Spinal cord (tissue), 10 donors: ENCODE data around the gene DGUOK. TPM values are rescaled to one million over a fixed set of nuclear protein-coding genes. Genes with fewer than 3 reads are reported as not detected.

Source experiments
- DNase-seq, 6 donors: peaks; one replicate each; pipeline versions ENCODE4 v3.0.0 to v3.0.0-alpha.2; 2013 to 2015; ENCODE audit warnings: low spot score in 6 of 6, low read depth in 4 of 6
- H3K27ac ChIP-seq: one replicate; pipeline ENCODE4 v1.5.1; 2013; ENCODE audit warnings: low read depth, low read length, control low read depth
- H3K27me3 ChIP-seq: one replicate; pipeline ENCODE4 v1.6.1; 2013; ENCODE audit warnings: low read length; ENCODE audit not compliant: control insufficient read depth, insufficient read depth
- H3K36me3 ChIP-seq: one replicate; pipeline ENCODE4 v1.6.1; 2013; ENCODE audit warnings: low read length; ENCODE audit not compliant: control insufficient read depth, insufficient read depth
- H3K4me1 ChIP-seq: one replicate; pipeline ENCODE4 v1.6.1; 2013; ENCODE audit warnings: low read length; ENCODE audit not compliant: control insufficient read depth, insufficient read depth
- H3K4me3 ChIP-seq: one replicate; pipeline ENCODE4 v1.5.1; 2013; ENCODE audit warnings: low read depth, low read length, control low read depth
- H3K9me3 ChIP-seq: one replicate; pipeline ENCODE4 v1.6.1; 2013; ENCODE audit warnings: low read length; ENCODE audit not compliant: control insufficient read depth, insufficient read depth
- WGBS: methylation state at CpG from one replicate; pipeline ENCODE4 v1.1.5; 2013; ENCODE audit warnings: missing lambda C conversion rate; ENCODE audit not compliant: insufficient coverage; 5-methylcytosine and 5-hydroxymethylcytosine counted together
- polyA plus RNA-seq, 2 donors: library from polyadenylated mRNA; unstranded; fragments of 120-200 nt; gene quantifications; one replicate each; pipeline ENCODE4 v1.2.1, GENCODE V29; 2013; ENCODE audit not compliant: insufficient read length in 2 of 2
- total RNA-seq, 2 donors: library from RNA; depleted of rRNA in 1 of 2; stranded (reverse); fragments of 120-200 nt in 1 of 2; fragments of >200 nt in 1 of 2; gene quantifications; one replicate each; pipeline versions ENCODE4 v1.2.3 to v1.2.4, GENCODE V29; 2013 to 2014
- donor health status: healthy.

DGUOK gene
- total and polyA plus RNA-seq, 4 donors = 30.5 to 89.0 (median 75.2) TPM

DNA sequence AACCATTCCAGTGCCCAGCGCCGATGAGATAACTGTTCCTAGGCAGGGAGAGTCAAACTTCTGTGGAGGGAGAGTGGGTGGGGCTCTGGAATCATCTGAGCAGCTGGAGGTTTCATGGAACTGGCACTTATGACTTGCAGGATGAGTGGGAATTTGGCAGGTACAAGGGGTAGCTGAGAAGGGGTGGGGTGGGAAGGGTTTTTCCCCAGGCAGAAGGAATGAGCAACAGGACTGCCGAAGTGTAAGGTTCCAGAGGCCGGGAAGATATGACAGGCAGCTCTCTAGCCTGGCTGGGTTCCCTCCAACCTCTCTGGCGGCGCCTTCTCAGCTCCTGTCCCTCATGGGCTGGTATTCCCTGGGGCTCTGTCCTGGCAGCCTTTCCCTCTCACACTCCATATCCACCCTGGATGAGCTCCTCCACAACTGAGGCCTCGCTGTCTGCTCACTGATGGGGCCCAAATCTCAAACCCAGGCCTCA is 55.5 kb downstream of the DGUOK start:
- H3K27ac ChIP-seq = no peak overlapping the region
- no peak overlapping the region for H3K4me3 ChIP-seq
- H3K9me3 ChIP-seq = no peaks in the 10 kb centered on the region
- DNase-seq = no peak
- H3K4me1 ChIP-seq = peaks cover 36% of the 10 kb centered on the region
- H3K27me3 ChIP-seq = peaks cover 35% of the 10 kb centered on the region
- 76% methylated on average over 7 of the region's 7 CpGs for WGBS
- peaks cover 4% of the 10 kb centered on the region for H3K36me3 ChIP-seq

DNA sequence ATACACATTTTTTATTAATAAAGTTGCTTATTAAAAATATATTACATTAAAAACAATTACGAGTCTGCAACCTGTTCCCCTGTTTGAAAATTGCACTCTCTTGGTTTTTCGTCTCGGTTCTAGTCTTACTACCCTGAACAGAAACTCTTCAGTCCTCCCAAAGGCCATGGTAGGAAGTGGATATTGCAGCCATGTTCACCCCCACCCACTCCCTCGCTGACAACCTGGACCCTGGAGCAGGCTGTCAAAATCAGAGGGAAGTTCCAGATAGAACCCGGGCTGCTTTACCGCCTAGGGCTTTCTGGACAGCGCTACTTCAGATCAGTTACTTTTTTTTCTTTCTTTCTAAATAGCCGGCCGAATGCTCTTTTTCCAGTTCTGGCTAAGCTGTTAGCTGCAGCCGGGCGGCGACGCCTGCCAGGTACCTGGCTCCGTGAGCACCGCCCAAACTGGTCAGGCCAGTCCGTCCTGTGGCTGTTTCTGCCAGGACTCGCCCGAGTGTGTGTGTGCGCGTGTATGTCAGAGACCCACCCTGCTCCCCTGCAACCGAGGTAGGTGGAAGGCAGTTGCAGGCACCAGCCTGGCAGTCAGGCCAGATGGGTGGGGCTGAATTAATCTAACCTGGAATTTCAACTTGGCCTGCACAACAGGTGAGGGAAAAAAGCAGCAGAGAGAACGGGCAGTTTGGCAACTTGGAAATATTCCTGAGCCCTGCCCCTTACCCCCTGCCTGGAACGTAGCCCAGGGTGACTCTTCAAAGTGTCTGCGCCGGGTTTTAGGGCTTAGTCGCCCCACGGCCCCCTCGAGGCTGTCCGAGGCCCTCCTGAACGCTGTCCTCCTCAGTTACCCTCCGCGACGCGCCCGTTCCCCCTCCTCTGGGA is 56.9 kb downstream of the DGUOK start:
- peak overlapping the region; percentile 15 for H3K27ac ChIP-seq
- H3K27me3 ChIP-seq = peaks cover 33% of the 10 kb centered on the region
- WGBS = 10% methylated on average over 32 of the region's 35 CpGs
- peak overlapping the region; percentile 41 for H3K4me3 ChIP-seq
- H3K4me1 ChIP-seq = peaks cover 50% of the 10 kb centered on the region
- peaks cover 7% of the 10 kb centered on the region for H3K36me3 ChIP-seq
- no peaks in the 10 kb centered on the region for H3K9me3 ChIP-seq
- DNase-seq = peak in 1 of 6 donors; percentile 52

DNA sequence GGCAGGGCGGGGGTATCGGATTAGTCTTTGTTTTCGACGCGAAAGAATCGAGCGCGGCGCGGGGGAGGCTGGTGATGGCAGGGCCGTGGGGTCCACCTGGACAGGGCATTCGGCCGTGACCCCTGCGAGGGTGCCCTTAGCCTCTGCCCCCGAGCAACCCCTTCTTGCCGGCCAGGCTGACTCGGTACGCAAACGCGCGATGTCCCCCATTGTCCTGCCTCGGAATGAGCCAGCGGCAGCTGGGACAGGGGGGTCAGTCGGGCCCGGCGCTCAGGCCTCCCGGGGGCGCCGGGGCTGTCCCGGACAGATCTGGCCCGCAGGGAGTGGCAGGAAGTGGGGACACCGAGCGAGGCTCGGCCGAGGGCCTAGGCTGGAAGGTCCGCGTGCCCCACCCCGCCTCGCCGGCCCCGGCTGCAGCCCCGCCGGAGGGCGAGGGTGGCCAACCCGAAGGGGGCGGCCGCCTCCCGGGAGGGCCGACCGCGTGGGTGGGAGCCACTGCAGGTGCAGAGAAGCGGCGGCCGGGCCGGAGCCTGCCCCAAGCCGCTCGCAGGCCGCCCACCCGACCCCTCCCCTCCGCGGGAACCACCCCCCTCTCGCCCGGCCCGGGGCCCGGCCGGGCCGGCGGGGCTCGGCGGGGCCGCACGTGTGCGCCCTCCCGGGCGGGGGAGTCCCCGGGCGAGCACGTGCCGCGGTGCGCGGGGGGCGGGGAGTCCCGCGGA is 57.7 kb downstream of the DGUOK start, which contains the start of gene TET3:
TET3 (plus strand) TSS at position 708 of the 719 bp plus-strand sequence. CDS start 1,494 bp downstream, outside the sequence.
- H3K9me3 ChIP-seq = no peaks in the 10 kb centered on the region
- WGBS = under 1% methylated on average over 84 of the region's 85 CpGs
- peak within 1 kb of the TSS; percentile 15 for H3K27ac ChIP-seq
- peaks cover 26% of the 10 kb centered on the region for H3K27me3 ChIP-seq
- DNase-seq = peak in 2 of 6 donors; percentile 79
- peak within 1 kb of the TSS; percentile 59 for H3K4me3 ChIP-seq
- H3K4me1 ChIP-seq = peaks cover 50% of the 10 kb centered on the region
- H3K36me3 ChIP-seq = peaks cover 7% of the 10 kb centered on the region

DNA sequence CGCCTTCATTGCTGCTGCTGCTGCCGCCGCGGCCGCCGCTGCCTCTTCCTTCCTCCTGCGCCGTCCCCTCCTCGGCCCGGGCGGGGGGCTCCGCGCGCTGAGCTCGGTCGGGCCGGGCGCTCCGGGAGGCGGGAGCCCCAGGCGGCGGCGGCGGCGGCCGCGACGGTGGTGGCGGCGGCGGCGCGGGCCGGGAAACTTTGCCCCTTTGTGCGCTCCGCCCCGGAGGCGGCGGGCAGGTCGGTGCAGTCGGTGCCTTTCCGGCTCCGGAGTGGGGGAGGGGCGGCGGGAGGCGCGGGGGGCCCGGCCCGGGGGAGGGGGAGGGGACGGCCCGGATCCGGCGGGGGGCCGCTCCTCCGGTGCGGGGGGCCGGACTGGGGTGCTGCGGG is 58.2 kb downstream of the DGUOK start:
- Histone ChIP-seq H3K4me3 (peak overlapping the region; percentile 41), H3K9me3 (no peaks in the 10 kb centered on the region), H3K27ac (no peak overlapping the region), H3K36me3 (peaks cover 7% of the 10 kb centered on the region), H3K4me1 (peaks cover 50% of the 10 kb centered on the region), H3K27me3 (peaks cover 20% of the 10 kb centered on the region)
- DNase-seq = peak in 2 of 6 donors; percentile 64 to 68
- 0% methylated on average over 36 of the region's 58 CpGs for WGBS

DNA sequence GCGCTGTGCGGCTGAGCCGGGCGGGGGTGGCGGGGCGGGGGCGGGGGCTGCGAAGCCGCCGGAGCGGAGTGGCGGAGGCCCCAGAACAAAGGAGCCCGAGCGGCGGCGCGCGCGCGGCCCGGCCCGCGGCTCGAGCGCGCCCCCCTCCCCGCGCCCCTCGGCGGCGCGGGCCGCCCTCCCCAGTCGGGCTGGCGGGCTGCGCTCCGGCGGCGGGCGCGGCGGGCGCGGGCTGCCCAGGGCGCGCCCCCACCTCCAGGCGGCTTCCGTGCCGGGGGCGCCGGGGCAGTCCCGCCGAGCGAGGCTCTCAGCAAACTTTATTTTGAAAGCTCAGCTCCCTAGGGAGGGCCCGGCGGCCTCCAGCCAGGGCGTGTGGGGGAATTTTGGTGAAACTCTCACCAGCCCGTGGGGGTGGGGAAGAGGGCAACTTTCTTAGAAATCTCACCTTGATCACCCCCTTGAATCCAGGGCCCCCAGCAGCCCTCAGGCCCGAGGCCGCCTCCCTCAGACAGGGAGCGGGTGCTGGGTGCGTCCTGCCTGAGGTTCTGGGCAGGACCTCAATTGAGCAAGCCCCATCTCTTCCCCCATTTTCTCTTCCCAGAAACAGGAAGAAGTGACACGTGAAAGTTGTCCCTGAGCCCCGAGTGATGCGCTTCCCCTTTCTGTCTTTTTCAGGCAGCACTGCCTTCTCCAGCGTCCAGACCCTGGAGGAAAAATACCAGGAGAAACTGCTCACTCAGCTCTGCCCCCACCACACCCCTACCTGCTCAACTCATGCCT is 58.8 kb downstream of the DGUOK start:
- peak overlapping the region; percentile 15 for H3K27ac ChIP-seq
- H3K4me3 ChIP-seq = peak overlapping the region; percentile 59
- no peaks in the 10 kb centered on the region for H3K9me3 ChIP-seq
- peaks cover 50% of the 10 kb centered on the region for H3K4me1 ChIP-seq
- WGBS = under 1% methylated on average over 55 of the region's 66 CpGs
- H3K27me3 ChIP-seq = peaks cover 14% of the 10 kb centered on the region
- peaks cover 10% of the 10 kb centered on the region for H3K36me3 ChIP-seq
- DNase-seq = peak in 1 of 6 donors; percentile 72

DNA sequence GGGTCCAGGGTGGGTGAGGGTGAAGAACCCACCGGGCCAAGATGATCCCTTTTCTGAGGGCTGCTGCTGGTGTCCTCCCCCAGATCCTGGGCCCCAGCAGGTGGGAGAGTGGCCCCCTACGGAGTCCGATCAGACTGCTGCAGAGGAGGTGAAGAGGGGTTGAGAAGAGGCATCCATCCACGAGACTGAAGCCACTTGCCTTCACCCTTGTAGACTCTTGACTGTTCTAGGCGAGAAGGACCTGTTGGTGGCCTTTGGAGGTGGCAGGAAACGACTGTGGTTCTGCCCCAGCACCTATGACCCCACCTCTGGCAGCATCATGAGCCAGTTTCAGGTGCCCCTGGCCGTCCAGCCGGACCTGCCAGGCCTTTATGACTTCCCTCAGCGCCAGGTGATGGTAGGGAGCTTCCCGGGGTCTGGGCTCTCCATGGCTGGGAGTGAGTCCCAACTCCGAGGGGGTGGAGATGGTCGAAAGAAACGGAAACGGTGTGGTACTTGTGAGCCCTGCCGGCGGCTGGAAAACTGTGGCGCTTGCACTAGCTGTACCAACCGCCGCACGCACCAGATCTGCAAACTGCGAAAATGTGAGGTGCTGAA is 59.5 kb downstream of the DGUOK start:
- Histone ChIP-seq H3K9me3 (no peaks in the 10 kb centered on the region), H3K27ac (no peak overlapping the region), H3K27me3 (peaks cover 8% of the 10 kb centered on the region), H3K4me3 (peak overlapping the region; percentile 59), H3K36me3 (peaks cover 10% of the 10 kb centered on the region), H3K4me1 (peaks cover 48% of the 10 kb centered on the region)
- WGBS = 86% methylated on average over 18 of the region's 21 CpGs
- no peak for DNase-seq

DNA sequence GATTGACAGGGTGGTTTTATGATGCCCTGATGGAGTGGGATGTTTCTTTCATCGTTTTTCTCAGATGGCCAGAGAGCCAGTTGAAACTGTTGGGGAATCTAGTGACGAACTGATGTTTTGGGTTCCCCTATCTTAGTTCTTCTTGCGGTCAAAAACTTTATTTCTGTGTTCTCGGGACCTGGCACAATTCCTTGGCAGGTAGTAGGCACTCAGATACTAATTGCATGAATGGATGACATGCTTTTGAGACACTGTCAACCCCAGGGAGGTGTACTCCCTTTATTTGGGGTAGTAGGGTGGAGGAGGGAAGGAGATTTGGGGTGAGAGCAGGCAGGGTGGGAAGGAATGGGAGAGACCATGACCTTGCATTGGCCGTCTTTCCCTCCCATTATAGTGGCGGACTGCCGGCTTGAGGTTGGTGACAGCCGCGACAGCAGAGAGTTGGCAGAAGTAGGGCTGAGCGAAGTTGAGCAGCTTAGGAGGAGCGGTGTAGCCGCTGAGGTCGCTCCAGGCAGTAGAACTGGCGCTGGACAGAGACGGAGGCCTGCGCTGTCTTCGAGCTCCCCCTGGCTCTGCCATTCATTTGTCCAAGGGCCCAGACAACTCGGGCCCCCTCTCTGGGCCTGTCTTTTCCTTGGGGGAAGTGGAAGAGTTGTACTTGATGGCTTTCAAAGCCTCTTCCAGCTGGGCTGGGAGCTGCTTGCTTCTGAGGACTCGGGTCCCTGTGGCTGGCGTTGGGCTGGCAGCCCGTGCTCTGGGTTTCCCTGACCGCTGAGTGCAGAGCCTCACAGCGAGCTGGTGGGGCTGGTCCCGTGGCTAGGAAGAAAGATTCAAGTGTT is 60.6 kb downstream of the DGUOK start:
- H3K27me3 ChIP-seq = no peaks in the 10 kb centered on the region
- peaks cover 10% of the 10 kb centered on the region for H3K36me3 ChIP-seq
- no peak overlapping the region for H3K27ac ChIP-seq
- peaks cover 41% of the 10 kb centered on the region for H3K4me1 ChIP-seq
- DNase-seq = peak in 2 of 6 donors; percentile 63 to 67
- WGBS = 17% methylated on average over 24 of the region's 24 CpGs
- H3K9me3 ChIP-seq = no peaks in the 10 kb centered on the region
- peak overlapping the region; percentile 25 for H3K4me3 ChIP-seq

DNA sequence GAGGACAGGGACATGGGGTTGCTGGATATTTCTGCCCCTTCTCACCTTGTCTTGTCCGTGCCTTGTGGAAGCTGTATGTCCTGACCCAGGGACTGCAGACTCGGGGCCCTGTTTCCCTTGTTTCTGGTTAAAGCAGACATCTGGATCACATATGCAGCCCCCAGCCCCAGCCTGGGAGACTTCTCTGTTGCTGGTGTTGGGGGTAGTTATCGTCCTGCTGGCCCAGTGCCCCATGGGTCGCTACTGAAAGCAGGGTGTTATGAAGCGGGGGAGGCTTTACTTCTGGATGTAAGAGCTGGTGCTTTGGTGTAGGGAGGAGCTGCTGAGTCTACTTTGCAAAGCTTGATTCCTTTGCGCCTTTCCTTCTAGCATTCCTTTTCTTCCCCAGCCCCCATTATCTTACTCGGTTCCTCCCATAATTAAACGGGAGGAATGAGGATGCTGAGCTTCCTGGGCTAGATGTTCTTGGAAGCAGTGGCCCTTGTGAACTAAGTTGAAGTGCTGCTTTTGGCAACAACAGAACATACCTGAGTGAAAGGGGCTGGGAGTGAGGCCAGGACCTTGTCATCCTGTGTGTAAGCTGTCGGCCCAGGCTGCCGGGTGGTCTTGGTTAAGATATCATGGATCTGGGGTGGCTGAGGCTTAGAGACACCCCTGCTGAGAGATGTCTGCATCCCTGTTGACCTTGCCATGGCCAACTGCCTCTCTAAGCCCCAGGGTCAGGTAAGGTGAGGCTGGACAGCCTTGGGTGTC is 61.4 kb downstream of the DGUOK start:
- DNase-seq = peak in 1 of 6 donors; percentile 28
- Histone ChIP-seq H3K4me1 (peaks cover 41% of the 10 kb centered on the region), H3K9me3 (no peaks in the 10 kb centered on the region), H3K27ac (no peak overlapping the region), H3K27me3 (no peaks in the 10 kb centered on the region), H3K36me3 (peaks cover 10% of the 10 kb centered on the region), H3K4me3 (peak overlapping the region; percentile 25)
- 23% methylated on average over 6 of the region's 10 CpGs for WGBS
